GM19099 (cell line): ENCODE results near the gene ZKSCAN4.

Source experiments
- POLR2A ChIP-seq: IDR thresholded peaks from 3 replicates; pipeline ENCODE4 v1.6.1; 2011; ENCODE audit warnings: low read depth; ENCODE audit not compliant: insufficient read length; ENCODE audit errors: extremely low read depth

Gene ZKSCAN4

DNA sequence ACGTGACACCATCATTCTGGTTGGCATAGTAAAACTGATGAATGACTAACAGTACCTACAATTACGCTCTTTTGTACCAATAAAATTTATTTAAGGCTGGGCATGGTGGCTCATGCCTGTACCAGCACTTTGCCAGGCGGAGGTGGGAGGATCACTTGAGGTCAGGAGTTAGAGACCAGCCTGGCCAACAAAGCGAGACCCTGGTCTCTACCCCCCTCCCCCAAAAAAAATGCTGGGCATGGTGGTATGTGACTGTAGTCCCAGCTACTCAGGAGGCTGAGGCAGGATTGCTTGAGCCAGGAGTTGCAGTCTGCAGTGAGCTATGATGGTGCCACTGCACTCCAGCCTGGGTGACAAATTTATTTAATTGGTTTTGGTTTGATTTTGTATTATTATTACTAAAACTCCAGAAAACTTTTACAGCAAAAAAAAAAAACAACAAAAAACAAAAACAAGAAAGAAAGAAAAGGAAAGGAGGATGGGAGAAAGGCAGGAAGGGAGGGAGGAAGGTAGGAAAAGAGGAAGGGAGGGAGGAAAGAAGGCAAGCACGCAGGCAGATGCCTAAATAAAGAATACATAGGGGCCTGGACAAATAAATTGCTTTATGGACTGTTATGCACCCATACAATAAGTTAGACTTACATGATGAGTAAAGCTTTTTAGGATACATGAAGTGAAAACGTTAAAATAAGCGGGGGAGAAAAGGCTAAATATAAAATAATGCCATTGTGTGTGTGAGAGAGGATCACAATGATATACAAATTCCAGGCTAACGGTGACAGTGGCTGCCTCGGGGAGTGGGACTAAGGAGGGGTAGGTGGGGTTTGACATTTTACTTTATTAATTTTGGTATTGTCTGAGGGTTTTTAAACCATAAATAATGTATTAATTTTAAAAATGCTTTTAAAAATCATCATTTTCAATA lies 27.7 kb downstream of the ZKSCAN4 start:
- no peak for TF ChIP-seq POLR2A

DNA sequence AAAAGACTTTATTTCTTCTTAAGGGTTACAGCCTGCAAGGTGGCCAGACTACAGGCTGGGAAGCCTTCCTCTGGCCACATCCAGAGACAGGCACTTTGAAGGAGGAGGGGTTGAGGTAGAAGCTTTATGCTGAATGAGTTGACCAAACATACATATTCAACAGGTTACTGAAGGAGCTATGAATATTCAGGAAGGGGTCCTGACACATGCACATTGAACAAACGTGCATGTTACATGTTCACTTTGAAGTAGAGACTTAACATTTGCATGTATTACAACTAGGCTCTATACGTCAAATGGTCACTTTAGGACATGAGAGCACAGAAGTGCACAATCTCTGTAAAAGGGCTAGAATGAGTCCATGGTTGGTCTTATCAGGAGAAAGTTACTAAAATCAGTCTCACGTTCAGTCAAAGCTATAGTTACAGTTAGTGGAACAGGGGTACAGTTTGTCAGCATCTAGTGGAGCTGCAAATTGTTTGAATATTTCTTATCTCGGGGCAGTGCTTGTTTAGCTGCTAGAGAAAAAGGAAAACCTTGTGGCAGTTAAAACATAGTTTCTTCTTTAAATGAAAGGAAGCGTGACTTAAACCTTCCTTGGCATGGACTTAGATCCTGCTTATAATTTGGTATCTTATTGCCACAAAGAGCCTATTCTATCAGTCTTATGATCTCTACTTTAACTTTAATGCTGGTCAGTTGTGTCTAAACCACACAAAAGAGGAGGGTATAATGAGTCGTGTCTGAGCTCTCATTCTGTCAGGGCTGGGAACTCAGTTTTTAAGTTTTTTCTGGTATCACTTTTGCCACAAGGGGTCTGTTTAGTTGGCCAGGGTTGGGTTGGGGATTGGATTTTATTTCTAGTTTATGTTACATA lies 31.6 kb downstream of the ZKSCAN4 start:
- no peak for TF ChIP-seq POLR2A

DNA sequence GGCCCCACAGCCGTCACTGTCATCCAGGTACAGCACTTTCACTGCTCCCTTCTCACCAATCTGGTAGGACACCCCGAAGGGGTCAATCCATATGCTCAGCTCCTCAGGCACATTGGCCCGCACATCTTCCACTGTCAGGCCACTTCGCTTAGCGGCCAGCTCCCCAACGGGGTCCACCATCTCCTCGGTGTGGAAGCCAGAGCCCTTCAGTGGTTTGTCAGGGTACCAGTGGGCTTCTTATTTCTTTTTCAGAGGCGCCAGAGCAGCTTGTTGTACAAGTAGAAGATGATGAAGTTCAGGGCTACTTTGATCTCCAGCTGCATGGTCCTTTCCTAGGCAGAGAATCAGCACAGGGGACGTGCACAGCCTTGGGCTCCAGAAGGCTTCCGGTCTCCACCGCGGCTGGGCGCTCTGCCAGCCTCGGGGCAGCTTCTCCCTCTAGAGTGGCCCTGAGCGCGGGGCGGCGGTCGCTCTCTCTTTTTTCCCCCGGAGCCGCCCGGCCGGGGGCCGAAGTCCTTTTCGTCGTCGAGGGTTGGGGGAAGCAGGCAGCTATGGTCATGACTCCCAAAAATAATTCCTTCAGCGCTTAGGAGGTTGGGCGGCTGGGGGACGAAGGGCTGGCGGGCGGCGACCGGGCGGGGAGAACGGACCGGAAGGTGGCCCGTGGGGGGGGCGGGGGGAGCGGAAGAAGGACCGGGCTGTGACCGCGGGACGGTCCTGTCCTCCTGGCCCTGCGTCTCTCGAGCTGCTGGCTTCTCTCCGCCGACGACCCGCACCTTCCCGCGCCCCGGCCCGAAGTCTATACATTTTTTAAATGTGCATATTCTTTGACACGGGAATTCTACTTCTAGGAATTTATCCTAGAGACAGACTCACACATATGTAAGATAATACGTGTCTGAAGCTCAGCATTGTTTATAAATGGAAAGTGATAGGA lies 33.5 kb downstream of the ZKSCAN4 start:
- peak; percentile 69 for TF ChIP-seq POLR2A

DNA sequence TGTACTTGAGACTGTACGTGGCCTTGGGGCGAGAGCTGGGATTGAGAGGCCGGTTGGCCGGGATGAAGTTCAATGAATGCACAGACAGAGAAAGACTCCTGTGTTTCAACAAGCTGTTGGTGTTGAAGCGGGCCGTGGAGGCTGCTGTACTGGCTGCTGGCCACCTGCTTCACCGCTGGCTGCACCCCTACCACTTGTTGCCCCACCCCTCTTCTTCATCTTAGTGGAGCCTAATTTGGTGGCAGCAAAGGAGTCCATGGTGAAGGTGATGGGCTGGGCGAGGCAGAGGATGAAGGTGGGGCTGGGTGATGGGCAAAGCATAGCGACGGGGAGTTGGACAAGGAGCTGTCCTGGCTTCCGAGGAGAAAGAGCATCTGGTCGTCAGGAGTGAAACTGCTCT lies 34.2 kb downstream of the ZKSCAN4 start:
- TF ChIP-seq POLR2A = no peak

- TF ChIP-seq POLR2A = no peak
These were observed 36.6 kb downstream of the ZKSCAN4 start for GRCh38 chr6:28215425-28215824.

DNA sequence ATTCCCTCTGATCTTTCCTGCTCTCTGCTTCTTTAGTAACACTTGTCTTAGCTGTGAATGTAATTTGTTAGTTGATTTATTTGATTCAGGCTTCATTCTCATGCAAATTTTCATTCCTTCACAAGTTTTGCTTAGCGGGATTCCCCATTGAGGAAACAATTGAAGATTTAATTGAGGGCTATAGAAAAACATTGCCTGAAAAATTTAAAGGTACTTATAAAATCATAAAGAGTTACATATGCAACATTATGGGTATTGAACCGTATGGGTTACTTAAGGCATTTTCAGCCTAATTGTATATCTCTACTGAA lies 38.9 kb downstream of the ZKSCAN4 start:
- TF ChIP-seq POLR2A = no peak

DNA sequence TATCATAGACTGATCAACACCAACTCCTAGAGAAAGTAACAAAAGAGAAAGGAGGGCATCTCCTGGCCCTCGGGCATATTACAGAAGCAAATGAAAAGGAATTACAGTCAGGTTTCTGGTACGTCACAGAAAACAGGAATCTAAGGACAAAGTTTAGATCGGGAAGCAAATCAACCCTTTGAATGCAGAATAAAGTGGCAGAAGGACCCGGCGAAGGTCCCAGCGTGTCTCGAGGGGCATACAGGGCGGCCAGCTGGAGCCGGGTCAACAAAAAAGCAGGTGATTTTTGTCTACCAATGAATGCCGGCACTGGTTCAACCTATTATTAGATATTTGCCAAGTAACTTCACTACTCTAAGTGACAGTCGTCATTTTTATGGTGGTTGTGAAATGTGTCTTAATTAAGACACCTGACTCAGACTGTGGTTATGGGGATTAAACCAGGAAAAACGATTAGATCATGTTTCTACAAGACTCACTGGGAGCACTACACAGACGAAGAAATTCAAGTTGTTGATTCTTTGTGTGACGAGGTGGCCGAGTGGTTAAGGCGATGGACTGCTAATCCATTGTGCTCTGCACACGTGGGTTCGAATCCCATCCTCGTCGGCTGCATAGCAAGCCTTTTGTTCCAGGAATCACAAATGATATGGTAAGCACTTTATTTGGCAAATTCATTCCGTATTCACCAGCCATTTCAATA lies 39.4 kb downstream of the ZKSCAN4 start:
- TF ChIP-seq POLR2A = no peak

DNA sequence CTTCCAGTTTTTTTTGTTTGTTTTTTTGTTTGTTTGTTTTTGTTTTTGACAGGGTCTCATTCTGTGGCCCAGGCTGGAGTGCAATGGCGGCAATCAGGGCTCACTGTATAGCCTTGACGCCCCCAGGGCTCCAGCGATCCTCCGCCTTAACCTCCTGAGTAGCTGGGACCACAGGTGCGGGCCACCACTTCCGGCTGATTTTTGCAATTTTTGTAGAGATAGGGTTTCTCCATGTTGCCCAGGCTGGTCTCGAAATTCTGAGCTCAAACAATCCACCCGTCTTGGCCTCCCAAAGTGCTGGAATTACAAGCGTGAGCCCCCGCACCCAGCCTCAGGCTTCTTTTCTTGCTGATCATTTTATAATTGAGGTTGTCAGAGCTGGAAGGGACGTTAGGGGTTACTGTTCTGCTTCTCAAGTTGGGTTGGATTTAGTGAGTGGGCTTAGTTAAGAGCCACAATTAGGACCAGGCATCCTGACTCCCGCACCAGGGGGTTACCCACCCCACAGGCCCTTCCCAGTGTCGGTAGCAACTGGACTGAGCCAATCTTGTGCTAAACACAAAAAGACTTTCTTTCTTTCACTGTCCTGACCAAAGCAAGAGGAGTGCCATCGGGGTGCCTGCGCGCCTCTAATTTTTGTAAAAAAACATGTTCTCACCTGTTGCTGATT lies 40.1 kb downstream of the ZKSCAN4 start:
- TF ChIP-seq POLR2A = peak; percentile 6

DNA sequence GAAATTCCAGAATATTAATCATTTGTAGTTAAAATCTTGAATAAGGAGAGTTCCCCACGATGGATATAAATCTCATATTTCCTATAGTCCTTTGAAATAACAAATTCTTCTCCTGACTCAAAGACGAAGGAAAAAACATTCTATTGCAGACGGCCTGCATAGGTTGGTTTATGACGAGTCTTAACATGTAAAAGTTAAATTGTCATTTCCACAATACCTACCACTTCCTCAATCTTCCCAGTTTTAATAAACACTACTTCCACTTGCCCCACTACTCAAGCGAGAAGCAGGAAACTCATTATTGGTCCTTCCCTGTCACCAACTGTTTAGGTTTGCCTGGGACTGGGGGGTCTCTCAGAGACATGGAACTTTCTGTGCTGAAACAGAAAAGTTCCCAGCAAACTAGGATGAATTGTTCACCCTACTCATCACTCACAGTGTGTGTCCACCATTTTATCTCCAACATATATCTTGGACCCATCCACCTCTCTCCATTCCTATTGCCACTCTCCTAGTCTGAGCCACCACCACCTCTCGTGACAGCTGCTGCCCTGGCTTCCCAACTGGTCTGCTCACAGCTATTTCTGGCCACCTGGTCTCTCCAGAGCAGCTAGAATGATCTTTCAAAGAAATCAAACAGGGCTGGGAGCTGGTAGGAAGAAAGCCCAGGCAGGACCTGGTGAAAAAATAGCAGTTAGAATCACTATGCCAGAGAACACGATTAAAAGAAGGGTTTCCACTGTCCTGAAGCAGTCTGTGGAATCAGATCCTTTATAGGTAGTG lies 42.1 kb downstream of the ZKSCAN4 start:
- TF ChIP-seq POLR2A = no peak

DNA sequence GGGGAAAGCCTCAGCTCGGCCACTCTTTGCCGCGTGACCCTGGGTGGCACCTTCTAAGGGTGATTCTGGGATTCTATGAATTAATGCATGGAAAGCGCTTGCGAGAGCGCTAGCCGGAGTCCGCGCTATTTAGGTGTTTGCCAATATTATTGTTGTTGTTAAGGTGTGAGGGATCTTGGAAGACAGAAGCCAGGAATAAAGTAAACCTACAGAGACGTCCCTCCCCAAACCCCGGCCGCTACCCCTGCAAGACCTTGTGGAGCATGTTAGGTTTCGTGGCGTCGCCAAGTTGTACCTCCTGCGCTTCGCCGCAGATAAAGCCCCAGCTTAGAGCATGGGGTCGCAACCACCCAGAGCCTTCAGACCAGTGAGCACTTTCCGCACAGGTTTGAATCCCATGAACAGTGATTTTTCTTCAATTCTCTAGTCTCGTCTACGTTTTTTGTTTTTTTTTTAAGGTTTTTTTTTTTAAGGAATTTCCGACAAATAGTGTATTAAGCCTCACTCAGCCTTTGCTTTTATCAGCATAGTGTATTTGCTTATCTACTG lies 43.9 kb downstream of the ZKSCAN4 start:
- TF ChIP-seq POLR2A = no peak

DNA sequence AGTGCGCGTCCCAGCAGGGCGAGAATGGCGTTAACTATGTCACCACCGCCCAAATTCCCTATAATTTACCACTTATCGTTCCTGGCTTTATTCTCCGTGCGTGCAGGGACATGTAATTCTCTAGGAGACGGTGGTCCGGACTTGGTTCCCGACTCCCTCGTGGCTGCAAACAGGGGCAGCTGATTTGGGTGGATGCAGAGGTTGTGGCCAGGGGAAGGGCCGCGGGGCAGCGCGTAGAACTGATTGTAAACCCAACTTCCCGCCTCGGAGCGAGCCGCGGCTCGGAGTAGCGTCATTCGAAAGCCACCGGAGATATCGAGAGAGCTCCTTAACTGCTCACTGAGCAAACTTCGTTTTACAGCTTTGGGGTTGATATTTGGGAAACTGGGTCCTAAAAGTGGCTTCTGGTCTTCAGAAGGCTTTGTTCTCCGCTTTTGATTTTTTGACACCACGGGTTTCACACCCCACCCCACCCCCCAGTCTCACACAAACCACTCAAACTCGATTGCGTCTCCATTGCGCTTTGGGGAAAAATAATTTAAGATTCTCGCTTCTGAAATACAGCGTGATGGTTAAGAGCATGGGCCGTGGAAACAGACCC lies 44.5 kb downstream of the ZKSCAN4 start:
- TF ChIP-seq POLR2A = no peak

- TF ChIP-seq POLR2A = no peak
These were observed 45.0 kb downstream of the ZKSCAN4 start for GRCh38 chr6:28206928-28207509.
